Smooth muscle cell (in vitro differentiated cells): ENCODE results near the gene TNFRSF1A. TPM values are rescaled to one million over a fixed set of nuclear protein-coding genes. Genes with fewer than 3 reads are reported as not detected.
A peak's percentile ranks its signal among the peaks of the same experiment; 100 is the strongest.

Experiments used
- DNase-seq: peaks from one replicate; lab custom pipeline; 2025; ENCODE audit not compliant: unreplicated experiment; lab: John Stamatoyannopoulos, UW
- H2AFZ ChIP-seq: fragments of 200-600 bp; sonication (generic); 2 replicates; pipeline ENCODE4 v1.6.0; 2016; ENCODE audit warnings: antibody characterized with exemption, low read depth, mild to moderate bottlenecking
- H3F3A ChIP-seq: fragments of 200-600 bp; sonication (generic); 2 replicates; pipeline ENCODE4 v1.6.0; 2017; ENCODE audit warnings: antibody characterized with exemption, low read depth
- H3K27ac ChIP-seq: fragments of 200-600 bp; sonication (generic); 2 replicates; pipeline ENCODE4 v1.5.1; 2016; ENCODE audit warnings: low read depth, mild to moderate bottlenecking
- H3K27me3 ChIP-seq: fragments of 200-600 bp; sonication (generic); 2 replicates; pipeline ENCODE4 v1.6.1; 2016; ENCODE audit warnings: low read depth, mild to moderate bottlenecking
- H3K36me3 ChIP-seq: fragments of 200-600 bp; sonication (generic); 2 replicates; pipeline ENCODE4 v1.5.1; 2016; ENCODE audit warnings: low read depth
- H3K4me1 ChIP-seq: fragments of 200-600 bp; sonication (generic); 2 replicates; pipeline ENCODE4 v1.5.1; 2016; ENCODE audit warnings: low read depth
- H3K4me2 ChIP-seq: fragments of 200-600 bp; sonication (generic); 2 replicates; pipeline ENCODE4 v1.6.0; 2016; ENCODE audit warnings: mild to moderate bottlenecking
- H3K4me3 ChIP-seq: fragments of 200-600 bp; sonication (generic); 2 replicates; pipeline ENCODE4 v1.5.1; 2016; ENCODE audit warnings: mild to moderate bottlenecking
- H3K79me2 ChIP-seq: fragments of 200-600 bp; sonication (generic); 2 replicates; pipeline ENCODE4 v1.6.0; 2016; ENCODE audit warnings: low read depth, mild to moderate bottlenecking
- H3K9ac ChIP-seq: fragments of 200-600 bp; sonication (generic); 2 replicates; pipeline ENCODE4 v1.6.0; 2016; ENCODE audit warnings: low read depth
- H3K9me3 ChIP-seq: fragments of 200-600 bp; sonication (generic); replicated peaks from 2 replicates; pipeline ENCODE4 v1.5.1; 2016; ENCODE audit warnings: low read depth
- H4K20me1 ChIP-seq: fragments of 200-600 bp; sonication (generic); 2 replicates; pipeline ENCODE4 v1.6.0; 2016; ENCODE audit warnings: low read depth
- WGBS: methylation state at CpG from one replicate; pipeline ENCODE4 v1.1.7; 2016; ENCODE audit warnings: low lambda C conversion rate; 5-methylcytosine and 5-hydroxymethylcytosine counted together
- polyA plus RNA-seq: library from polyadenylated mRNA; unstranded; fragments of >200 nt; fragmentation: Nextera tagmentation; extraction: Ambion mirVana; gene quantifications from 2 replicates; pipeline ENCODE4 v1.2.1, GENCODE V29; 2016
- total RNA-seq: library from RNA; depleted of rRNA; stranded (reverse); fragments of >200 nt; gene quantifications from 2 replicates; pipeline ENCODE4 v1.2.3, GENCODE V29; 2014
- TF ChIP-seq, protein P1 (sequence below): fragments of 200-600 bp; sonication (generic); IDR thresholded peaks from 2 replicates; pipeline ENCODE4 v1.5.1; 2017; ENCODE audit warnings: borderline replicate concordance, mild to moderate bottlenecking, antibody characterized with exemption; ENCODE audit not compliant: insufficient read depth, poor library complexity, severe bottlenecking

Gene TNFRSF1A
- total and polyA plus RNA-seq, 2 experiments from 2014 or later, result 110 to 144 TPM

DNA sequence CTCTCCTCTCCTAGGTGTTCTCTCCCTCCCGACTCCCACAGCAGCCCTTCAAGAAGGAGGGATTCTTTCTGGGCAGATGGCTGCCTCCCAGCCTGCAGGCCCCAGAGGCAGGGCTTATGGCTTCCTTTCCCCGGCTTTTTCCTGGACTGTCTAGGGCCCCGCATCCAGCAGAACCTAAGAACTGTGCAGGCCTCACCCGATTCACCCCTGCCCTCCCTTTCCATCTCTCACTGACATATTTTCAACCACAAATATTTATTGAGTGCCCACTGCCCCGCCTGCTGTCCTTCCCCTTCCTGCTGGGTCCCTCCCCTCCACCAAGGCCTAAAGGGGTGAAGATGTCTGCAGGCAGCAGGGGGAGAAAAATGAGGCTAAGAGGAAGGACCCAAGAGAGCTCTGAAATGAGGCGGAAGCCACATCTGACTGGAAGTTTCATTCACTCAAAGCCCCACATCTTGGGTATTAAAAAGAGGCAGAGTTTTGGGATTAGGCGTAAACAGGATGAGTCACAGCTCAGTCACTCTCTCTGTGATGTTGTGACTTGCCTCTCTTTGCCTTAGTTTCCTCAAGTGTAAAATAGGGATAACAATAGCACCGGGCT is 30.6 kb upstream of the TNFRSF1A start:
- Histone ChIP-seq H3K4me2 (peak overlapping the region; percentile 78), H3K27ac (peak overlapping the region; percentile 86), H3K27me3 (no peaks in the 10 kb centered on the region), H3K9me3 (no peaks in the 10 kb centered on the region), H2AFZ (no peak overlapping the region), H4K20me1 (no peaks in the 10 kb centered on the region), H3K36me3 (no peaks in the 10 kb centered on the region), H3F3A (peaks cover 9% of the 10 kb centered on the region), H3K9ac (peak overlapping the region; percentile 24), H3K79me2 (no peaks in the 10 kb centered on the region), H3K4me3 (peak overlapping the region; percentile 5), H3K4me1 (peaks cover 46% of the 10 kb centered on the region)
- 1% methylated on average over 8 of the region's 8 CpGs for WGBS
- TF ChIP-seq, protein P1, sequence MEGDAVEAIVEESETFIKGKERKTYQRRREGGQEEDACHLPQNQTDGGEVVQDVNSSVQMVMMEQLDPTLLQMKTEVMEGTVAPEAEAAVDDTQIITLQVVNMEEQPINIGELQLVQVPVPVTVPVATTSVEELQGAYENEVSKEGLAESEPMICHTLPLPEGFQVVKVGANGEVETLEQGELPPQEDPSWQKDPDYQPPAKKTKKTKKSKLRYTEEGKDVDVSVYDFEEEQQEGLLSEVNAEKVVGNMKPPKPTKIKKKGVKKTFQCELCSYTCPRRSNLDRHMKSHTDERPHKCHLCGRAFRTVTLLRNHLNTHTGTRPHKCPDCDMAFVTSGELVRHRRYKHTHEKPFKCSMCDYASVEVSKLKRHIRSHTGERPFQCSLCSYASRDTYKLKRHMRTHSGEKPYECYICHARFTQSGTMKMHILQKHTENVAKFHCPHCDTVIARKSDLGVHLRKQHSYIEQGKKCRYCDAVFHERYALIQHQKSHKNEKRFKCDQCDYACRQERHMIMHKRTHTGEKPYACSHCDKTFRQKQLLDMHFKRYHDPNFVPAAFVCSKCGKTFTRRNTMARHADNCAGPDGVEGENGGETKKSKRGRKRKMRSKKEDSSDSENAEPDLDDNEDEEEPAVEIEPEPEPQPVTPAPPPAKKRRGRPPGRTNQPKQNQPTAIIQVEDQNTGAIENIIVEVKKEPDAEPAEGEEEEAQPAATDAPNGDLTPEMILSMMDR, result no peak
- DNase-seq, result peak; percentile 24

DNA sequence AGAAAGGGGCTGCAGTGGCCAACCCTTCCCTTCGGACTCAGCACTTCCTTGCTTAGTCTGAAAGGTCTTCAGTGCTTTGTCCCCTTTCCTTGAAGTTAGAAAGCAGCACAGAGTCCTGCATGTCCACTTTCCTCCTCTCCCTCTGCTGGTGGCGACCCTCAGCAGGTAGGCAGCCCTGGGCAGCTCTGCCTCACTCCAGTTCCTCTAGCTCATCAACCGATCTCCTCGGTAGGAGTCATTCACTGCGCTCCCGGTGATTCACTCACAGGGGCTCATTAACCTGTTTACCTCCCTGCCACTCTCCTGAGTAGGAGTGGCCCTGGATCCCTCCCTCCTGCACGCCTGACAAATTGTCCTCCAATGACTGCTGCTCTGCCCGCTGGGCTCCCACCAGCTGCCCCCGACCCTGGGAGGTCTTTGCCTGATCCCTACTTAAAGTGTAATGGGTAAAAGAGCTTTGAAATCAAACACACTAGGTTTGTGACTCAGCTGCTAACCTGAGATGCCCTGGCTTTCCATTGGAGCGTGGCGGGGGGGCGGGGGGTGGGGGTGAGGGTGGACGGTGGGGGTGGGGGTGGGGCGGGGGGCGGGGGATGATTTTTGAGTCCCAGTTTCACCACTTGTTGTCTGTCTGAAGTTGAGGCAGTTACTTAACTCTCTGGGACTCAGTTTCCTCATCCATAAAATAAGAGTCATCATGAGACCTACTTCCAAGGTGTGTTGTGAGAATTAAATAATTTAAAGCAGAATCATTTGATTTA is 29.3 kb upstream of the TNFRSF1A start:
- Histone ChIP-seq H3K36me3 (no peaks in the 10 kb centered on the region), H3K9me3 (no peaks in the 10 kb centered on the region), H3K4me1 (peaks cover 35% of the 10 kb centered on the region), H3K4me2 (peak overlapping the region; percentile 38), H3K4me3 (no peak overlapping the region), H3K27me3 (no peaks in the 10 kb centered on the region), H4K20me1 (no peaks in the 10 kb centered on the region), H3K79me2 (no peaks in the 10 kb centered on the region), H3K9ac (no peak overlapping the region), H3K27ac (peak overlapping the region; percentile 86), H2AFZ (no peak overlapping the region), H3F3A (peaks cover 9% of the 10 kb centered on the region)
- 14% methylated on average over 13 of the region's 15 CpGs for WGBS
- no peak for DNase-seq
- TF ChIP-seq, protein P1, result peak; percentile 12

DNA sequence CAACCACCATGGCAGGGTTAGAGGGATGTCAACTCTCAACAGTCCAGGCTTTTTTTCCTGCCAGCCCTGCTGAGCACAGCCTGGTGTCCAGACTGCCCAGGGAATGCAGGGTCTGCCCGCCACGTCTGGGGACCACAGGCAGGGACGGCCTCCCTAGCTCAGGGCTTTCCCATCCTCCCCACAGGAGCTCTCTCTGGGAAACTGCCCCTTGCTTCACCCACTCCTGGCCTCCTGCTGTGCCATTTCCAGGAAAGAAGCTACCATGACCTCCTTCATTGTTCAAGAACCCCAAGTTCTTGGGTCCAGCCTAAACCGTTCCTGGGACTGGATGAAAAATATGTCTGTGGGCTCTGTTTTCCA is 28.7 kb upstream of the TNFRSF1A start:
- Histone ChIP-seq H4K20me1 (no peaks in the 10 kb centered on the region), H3K36me3 (no peaks in the 10 kb centered on the region), H3K27me3 (no peaks in the 10 kb centered on the region), H2AFZ (no peak overlapping the region), H3F3A (peaks cover 9% of the 10 kb centered on the region), H3K4me1 (peaks cover 29% of the 10 kb centered on the region), H3K4me3 (no peak overlapping the region), H3K27ac (peak overlapping the region; percentile 22), H3K79me2 (no peaks in the 10 kb centered on the region), H3K9me3 (no peaks in the 10 kb centered on the region), H3K9ac (no peak overlapping the region), H3K4me2 (peak overlapping the region; percentile 38)
- WGBS, result 75% methylated on average over 4 of the region's 4 CpGs
- TF ChIP-seq, protein P1, result no peak
- DNase-seq, result no peak
